Neuronal stem cell (in vitro differentiated cells): ENCODE results near the gene DMD.

Experiments
- DNase-seq: peaks from one replicate; pipeline ENCODE4 v3.0.0-alpha.2; 2013; ENCODE audit warnings: low spot score
- H2AFZ ChIP-seq: one replicate; pipeline ENCODE4 v1.6.1; 2013; ENCODE audit warnings: mild to moderate bottlenecking, low read length, inconsistent platforms
- H2AK5ac ChIP-seq: 2 replicates; pipeline ENCODE4 v1.6.1; 2013; ENCODE audit warnings: low read depth, mild to moderate bottlenecking, inconsistent platforms, low read length, moderate library complexity, mixed read lengths
- H2BK120ac ChIP-seq: 2 replicates; pipeline ENCODE4 v1.6.1; 2013; ENCODE audit warnings: low read depth, mild to moderate bottlenecking, inconsistent platforms, low read length, moderate library complexity, mixed read lengths
- H2BK12ac ChIP-seq: one replicate; pipeline ENCODE4 v1.6.1; 2013; ENCODE audit warnings: low read length, inconsistent platforms
- H2BK15ac ChIP-seq: 2 replicates; pipeline ENCODE4 v1.6.1; 2013; ENCODE audit warnings: mild to moderate bottlenecking, low read length, inconsistent platforms, mixed read lengths
- H2BK5ac ChIP-seq: one replicate; pipeline ENCODE4 v1.6.1; 2013; ENCODE audit warnings: inconsistent platforms, mild to moderate bottlenecking, low read length, moderate library complexity
- H3K14ac ChIP-seq: one replicate; pipeline ENCODE4 v1.6.1; 2013; ENCODE audit warnings: low read length, inconsistent platforms
- H3K18ac ChIP-seq: 2 replicates; pipeline ENCODE4 v1.6.1; 2013; ENCODE audit warnings: low read length, inconsistent platforms
- H3K23ac ChIP-seq: 2 replicates; pipeline ENCODE4 v1.6.1; 2013; ENCODE audit warnings: low read depth, mild to moderate bottlenecking, mixed read lengths, low read length, inconsistent platforms; ENCODE audit not compliant: poor library complexity
- H3K27ac ChIP-seq: replicated peaks from 3 replicates; pipeline ENCODE4 v1.5.1; 2013; ENCODE audit warnings: low read length, inconsistent platforms
- H3K27me3 ChIP-seq, 3 experiments: 2 replicates each; pipeline ENCODE4 v1.6.1; 2013; ENCODE audit warnings: low read length in 3 of 3, mild to moderate bottlenecking in 2 of 3, inconsistent platforms in 1 of 3, low read depth in 1 of 3, mixed read lengths in 1 of 3, moderate library complexity in 1 of 3; ENCODE audit not compliant: control insufficient read depth in 3 of 3, insufficient read depth in 3 of 3
- H3K36me3 ChIP-seq, 2 donors: replicated peaks in 1 of 2; 2 replicates each; pipeline ENCODE4 v1.6.1; 2013; ENCODE audit warnings: low read length in 2 of 2; ENCODE audit not compliant: control insufficient read depth in 2 of 2, insufficient read depth in 2 of 2
- H3K4ac ChIP-seq: 2 replicates; pipeline ENCODE4 v1.6.1; 2013; ENCODE audit warnings: inconsistent platforms, mild to moderate bottlenecking, low read length, moderate library complexity
- H3K4me1 ChIP-seq, 2 donors: 1 replicate in 1 of 2; 2 replicates in 1 of 2; pipeline ENCODE4 v1.6.1; 2013; ENCODE audit warnings: low read length in 2 of 2, low read depth in 1 of 2; ENCODE audit not compliant: control insufficient read depth in 2 of 2, insufficient read depth in 1 of 2
- H3K4me2 ChIP-seq: one replicate; pipeline ENCODE4 v1.6.1; 2013; ENCODE audit warnings: mild to moderate bottlenecking, low read length, inconsistent platforms; ENCODE audit not compliant: insufficient read depth, poor library complexity, severe bottlenecking
- H3K4me3 ChIP-seq, 2 donors: 2 replicates each; pipeline ENCODE4 v1.5.1; 2013; ENCODE audit warnings: low read length in 2 of 2, mild to moderate bottlenecking in 2 of 2, inconsistent platforms in 1 of 2, moderate library complexity in 1 of 2
- H3K79me1 ChIP-seq: one replicate; pipeline ENCODE4 v1.6.1; 2013; ENCODE audit warnings: low read depth, mild to moderate bottlenecking, inconsistent platforms, low read length, moderate library complexity
- H3K9ac ChIP-seq: one replicate; pipeline ENCODE4 v1.6.1; 2013; ENCODE audit warnings: mild to moderate bottlenecking, low read depth, low read length, inconsistent platforms; ENCODE audit not compliant: poor library complexity
- H3K9me3 ChIP-seq, 2 donors: replicated peaks in 1 of 2; 2 replicates each; pipeline versions ENCODE3 to v1.6.1; 2013; ENCODE audit warnings: low read length in 2 of 2, mild to moderate bottlenecking in 2 of 2, inconsistent platforms in 1 of 2, low read depth in 1 of 2, mixed read lengths in 1 of 2, moderate library complexity in 1 of 2; ENCODE audit not compliant: control insufficient read depth in 2 of 2, insufficient read depth in 1 of 2
- H4K8ac ChIP-seq: one replicate; pipeline ENCODE4 v1.6.1; 2013; ENCODE audit warnings: low read depth, mild to moderate bottlenecking, inconsistent platforms, low read length, moderate library complexity
- H4K91ac ChIP-seq: one replicate; pipeline ENCODE4 v1.6.1; 2013; ENCODE audit warnings: low read length, low read depth, mild to moderate bottlenecking, inconsistent platforms; ENCODE audit not compliant: poor library complexity
- WGBS, 2 donors: extraction: QIAGEN DNeasy Blood & Tissue Kit; methylation state at CpG; one replicate each; pipeline ENCODE4 v1.1.7; 2013; ENCODE audit warnings: missing lambda C conversion rate in 2 of 2, mixed read lengths in 1 of 2; ENCODE audit not compliant: insufficient read length in 2 of 2, insufficient replicate concordance in 1 of 2; ENCODE audit errors: extremely low coverage in 2 of 2; 5-methylcytosine and 5-hydroxymethylcytosine counted together

The DMD gene

DNA sequence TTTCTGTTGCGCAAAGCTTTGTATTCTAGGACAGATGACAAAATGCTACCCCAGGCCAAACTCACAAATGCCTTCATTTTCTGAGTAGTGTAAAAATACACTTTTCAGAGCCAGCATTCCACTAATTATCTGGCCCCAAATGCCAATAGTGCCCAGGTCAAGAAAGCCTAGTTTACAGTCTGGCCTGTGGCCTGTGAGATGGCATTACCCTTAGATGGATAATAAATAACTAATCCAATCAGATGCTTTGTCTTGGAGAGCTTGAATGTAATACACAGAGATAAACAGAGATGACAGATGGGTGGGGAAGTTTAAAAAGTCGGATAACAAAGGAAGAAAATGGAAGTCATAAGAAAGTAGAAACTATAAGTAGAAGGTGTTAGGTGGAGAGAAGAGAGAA lies 1874.9 kb downstream of the DMD start:
- no peak overlapping the region for H3K4me2 ChIP-seq
- H2BK120ac ChIP-seq: no peak overlapping the region
- DNase-seq: no peak
- H3K4me3 ChIP-seq: no peak overlapping the region
- no peak overlapping the region for H2AK5ac ChIP-seq
- H3K9me3 ChIP-seq: no peaks in the 10 kb centered on the region
- H2BK5ac ChIP-seq: no peak overlapping the region
- no peak overlapping the region for H4K8ac ChIP-seq
- H3K27ac ChIP-seq: no peak overlapping the region
- no peaks in the 10 kb centered on the region for H3K79me1 ChIP-seq
- no peak overlapping the region for H3K14ac ChIP-seq
- no peaks in the 10 kb centered on the region for H3K27me3 ChIP-seq
- no peak overlapping the region for H2BK12ac ChIP-seq
- H4K91ac ChIP-seq: no peak overlapping the region
- no peak overlapping the region for H3K23ac ChIP-seq
- H3K18ac ChIP-seq: no peak overlapping the region
- H3K9ac ChIP-seq: no peak overlapping the region
- no peak overlapping the region for H2AFZ ChIP-seq
- 100% methylated on average over 1 of the region's 2 CpGs; no CpG with 5 or more reads in 1 of the 2 donors for WGBS, 2 donors
- no peaks in the 10 kb centered on the region for H3K36me3 ChIP-seq
- H3K4me1 ChIP-seq: no peaks in the 10 kb centered on the region
- no peak overlapping the region for H3K4ac ChIP-seq
- H2BK15ac ChIP-seq: no peak overlapping the region

GRCh38 chrX:31334997-31335396 lies 1876.4 kb downstream of the DMD start:
- Histone ChIP-seq H2BK12ac (no peak overlapping the region), H3K9ac (no peak overlapping the region), H3K36me3 (no peaks in the 10 kb centered on the region), H2BK15ac (no peak overlapping the region), H2AFZ (no peak overlapping the region), H3K4me1 (no peaks in the 10 kb centered on the region), H2AK5ac (no peak overlapping the region), H3K18ac (no peak overlapping the region), H3K4me3 (no peak overlapping the region), H2BK120ac (no peak overlapping the region), H3K27me3 (no peaks in the 10 kb centered on the region), H3K79me1 (no peaks in the 10 kb centered on the region), H4K91ac (no peak overlapping the region), H3K4ac (no peak overlapping the region), H3K9me3 (no peaks in the 10 kb centered on the region), H2BK5ac (no peak overlapping the region), H4K8ac (no peak overlapping the region), H3K27ac (no peak overlapping the region), H3K23ac (no peak overlapping the region), H3K14ac (no peak overlapping the region), H3K4me2 (no peak overlapping the region)
- no CpG with 5 or more reads among the region's 1 CpG for WGBS, 2 donors
- no peak for DNase-seq

DNA sequence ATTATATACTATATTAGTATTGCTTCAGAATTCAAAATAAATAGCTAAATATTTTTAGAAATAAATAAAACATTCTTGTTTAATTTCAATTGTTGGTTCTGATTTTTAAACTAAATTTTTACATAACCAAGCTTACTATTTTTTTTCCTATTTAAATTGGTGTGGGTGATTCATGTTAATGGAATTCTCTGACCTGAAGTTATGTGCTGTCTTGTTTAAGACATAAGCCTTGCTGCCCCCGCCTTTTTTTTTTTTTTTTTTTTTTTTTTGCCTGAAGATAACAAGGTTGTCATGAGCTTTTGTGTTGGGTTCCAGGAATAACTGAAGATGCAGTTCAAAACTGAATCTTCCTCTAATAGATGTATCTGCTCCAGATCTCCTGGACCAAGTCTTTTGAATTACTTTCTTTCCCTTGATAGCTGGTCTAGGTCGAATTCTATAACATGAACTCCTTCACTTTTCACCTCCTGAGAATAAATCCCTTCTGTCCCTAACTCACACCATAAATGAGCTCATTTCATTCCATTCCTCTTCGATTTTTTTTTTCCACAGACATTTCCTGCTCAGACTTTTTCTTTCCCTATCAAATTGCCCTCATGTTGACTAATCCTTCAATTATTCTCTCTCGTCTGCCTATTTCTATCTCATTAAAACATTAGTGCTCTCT lies 1878.1 kb downstream of the DMD start:
- Histone ChIP-seq H2BK12ac (no peak overlapping the region), H3K4ac (no peak overlapping the region), H4K8ac (no peak overlapping the region), H3K14ac (no peak overlapping the region), H3K4me3 (no peak overlapping the region), H3K23ac (no peak overlapping the region), H2BK5ac (no peak overlapping the region), H3K4me2 (no peak overlapping the region), H3K36me3 (no peaks in the 10 kb centered on the region), H2AK5ac (no peak overlapping the region), H2BK15ac (no peak overlapping the region), H4K91ac (no peak overlapping the region), H3K18ac (no peak overlapping the region), H3K9me3 (no peaks in the 10 kb centered on the region), H3K9ac (no peak overlapping the region), H3K4me1 (no peaks in the 10 kb centered on the region), H3K79me1 (no peaks in the 10 kb centered on the region), H3K27me3 (no peaks in the 10 kb centered on the region), H3K27ac (no peak overlapping the region), H2AFZ (no peak overlapping the region), H2BK120ac (no peak overlapping the region)
- no peak for DNase-seq
- 100% methylated on average over 1 of the region's 4 CpGs; no CpG with 5 or more reads in 1 of the 2 donors for WGBS, 2 donors

- Histone ChIP-seq H2BK120ac (no peak overlapping the region), H2AFZ (no peak overlapping the region), H3K18ac (no peak overlapping the region), H3K36me3 (no peaks in the 10 kb centered on the region), H3K4me1 (no peaks in the 10 kb centered on the region), H3K27ac (no peak overlapping the region), H2BK12ac (no peak overlapping the region), H3K79me1 (no peaks in the 10 kb centered on the region), H3K23ac (no peak overlapping the region), H3K4ac (no peak overlapping the region), H2AK5ac (no peak overlapping the region), H3K4me2 (no peak overlapping the region), H3K9me3 (no peaks in the 10 kb centered on the region), H2BK15ac (no peak overlapping the region), H2BK5ac (no peak overlapping the region), H4K91ac (no peak overlapping the region), H3K4me3 (no peak overlapping the region), H3K14ac (no peak overlapping the region), H3K27me3 (no peaks in the 10 kb centered on the region), H3K9ac (no peak overlapping the region), H4K8ac (no peak overlapping the region)
- no peak for DNase-seq
- WGBS, 2 donors: no CpG with 5 or more reads among the region's 5 CpGs
These were observed 1879.4 kb downstream of the DMD start for GRCh38 chrX:31331928-31332327.
